Stomach (tissue), 4 donors: ENCODE results near the gene RANBP10.

Experiments used
- EP300 ChIP-seq: sonication (generic); formaldehyde crosslinking; IDR thresholded peaks from one replicate; pipeline ENCODE4 v1.6.1; 2017; ENCODE audit warnings: antibody characterized with exemption
- TF ChIP-seq, protein P1 (sequence below), 7 experiments: fragments of 450-650 bp in 4 of 7; fragments of 200-600 bp in 3 of 7; sonication (generic) in 3 of 7; IDR thresholded peaks; one replicate each; pipeline ENCODE4 v1.5.1; 2016 to 2019; ENCODE audit warnings: antibody characterized with exemption in 7 of 7, control low read depth in 2 of 7, mild to moderate bottlenecking in 1 of 7

- TF ChIP-seq, protein P1, sequence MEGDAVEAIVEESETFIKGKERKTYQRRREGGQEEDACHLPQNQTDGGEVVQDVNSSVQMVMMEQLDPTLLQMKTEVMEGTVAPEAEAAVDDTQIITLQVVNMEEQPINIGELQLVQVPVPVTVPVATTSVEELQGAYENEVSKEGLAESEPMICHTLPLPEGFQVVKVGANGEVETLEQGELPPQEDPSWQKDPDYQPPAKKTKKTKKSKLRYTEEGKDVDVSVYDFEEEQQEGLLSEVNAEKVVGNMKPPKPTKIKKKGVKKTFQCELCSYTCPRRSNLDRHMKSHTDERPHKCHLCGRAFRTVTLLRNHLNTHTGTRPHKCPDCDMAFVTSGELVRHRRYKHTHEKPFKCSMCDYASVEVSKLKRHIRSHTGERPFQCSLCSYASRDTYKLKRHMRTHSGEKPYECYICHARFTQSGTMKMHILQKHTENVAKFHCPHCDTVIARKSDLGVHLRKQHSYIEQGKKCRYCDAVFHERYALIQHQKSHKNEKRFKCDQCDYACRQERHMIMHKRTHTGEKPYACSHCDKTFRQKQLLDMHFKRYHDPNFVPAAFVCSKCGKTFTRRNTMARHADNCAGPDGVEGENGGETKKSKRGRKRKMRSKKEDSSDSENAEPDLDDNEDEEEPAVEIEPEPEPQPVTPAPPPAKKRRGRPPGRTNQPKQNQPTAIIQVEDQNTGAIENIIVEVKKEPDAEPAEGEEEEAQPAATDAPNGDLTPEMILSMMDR (IDR thresholded peaks at IDR 0.05), result no peak
- TF ChIP-seq EP300, result no peak
Measured at GRCh38 chr16:67781565-67781921, 24.8 kb downstream of the RANBP10 start.
